Measurements from ENCODE around the gene NWD2.

- TF ChIP-seq CTCF (IDR thresholded peaks at IDR 0.05; ENCODE audit: borderline replicate concordance, extremely low read depth, low read length, poor library complexity, severe bottlenecking) (no peak), EZH2 (IDR thresholded peaks at IDR 0.05; ENCODE audit: borderline replicate concordance, low read depth, low read length, severe bottlenecking) (no peak)
Measured at GRCh38 chr4:37461801-37462200, 217.3 kb downstream of the NWD2 start.
